Thyroid gland (tissue), 4 donors: ENCODE data around the gene DPF3. TPM values are rescaled to one million over a fixed set of nuclear protein-coding genes. Genes with fewer than 3 reads are reported as not detected.

Source experiments
- DNase-seq, 2 donors: peaks; one replicate each; pipeline ENCODE4 v3.0.0-alpha.2; 2019
- H3K27ac ChIP-seq, 3 donors: fragments of 200-600 bp; sonication (generic); 1 replicate in 2 of 3; 2 replicates in 1 of 3; pipeline ENCODE4 v1.5.1; 2016 to 2019; ENCODE audit warnings: mild to moderate bottlenecking in 1 of 3, moderate library complexity in 1 of 3
- H3K27me3 ChIP-seq: fragments of 200-600 bp; sonication (generic); one replicate; pipeline ENCODE4 v1.5.1; 2019
- H3K36me3 ChIP-seq, 2 donors: fragments of 200-600 bp; sonication (generic); one replicate each; pipeline ENCODE4 v1.5.1; 2016 to 2019
- H3K4me1 ChIP-seq, 2 donors: fragments of 200-600 bp; sonication (generic); one replicate each; pipeline ENCODE4 v1.5.1; 2017 to 2019
- H3K4me3 ChIP-seq, 3 donors: fragments of 200-600 bp; sonication (generic); replicated peaks in 1 of 3; 1 replicate in 2 of 3; 2 replicates in 1 of 3; pipeline ENCODE4 v1.5.1; 2016; ENCODE audit warnings: mild to moderate bottlenecking in 1 of 3
- H3K9me3 ChIP-seq: fragments of 200-600 bp; sonication (generic); one replicate; pipeline ENCODE4 v1.5.1; 2017
- POLR2A ChIP-seq, 2 donors: fragments of 450-650 bp; IDR thresholded peaks; one replicate each; pipeline ENCODE4 v1.6.1; 2017; ENCODE audit warnings: antibody characterized with exemption in 2 of 2, mild to moderate bottlenecking in 2 of 2, moderate library complexity in 1 of 2
- WGBS, 2 donors: methylation state at CpG; one replicate each; pipeline ENCODE4 v1.1.5; 2017; 5-methylcytosine and 5-hydroxymethylcytosine counted together
- intact Hi-C: fragments of 100-400 bp; cut with DNase I; formaldehyde crosslinking; loops from one replicate; pipeline ENCODE4 v1.15.1; 2023
- total RNA-seq, 4 donors: library from RNA; depleted of rRNA; stranded (reverse); fragments of >200 nt; gene quantifications; one replicate each; pipeline ENCODE4 v1.2.3, GENCODE V29; 2016
- TF ChIP-seq, protein P1 (sequence below), 6 experiments: fragments of 200-600 bp in 3 of 6; fragments of 450-650 bp in 3 of 6; sonication (generic) in 3 of 6; IDR thresholded peaks; one replicate each; pipeline ENCODE4 v1.5.1; 2016 to 2019; ENCODE audit warnings: antibody characterized with exemption in 6 of 6, mild to moderate bottlenecking in 2 of 6, inconsistent platforms in 1 of 6, moderate library complexity in 1 of 6

Gene DPF3
- total RNA-seq, 4 donors from 2014 or later, result 0.27 to 3.3 (median 1.3) TPM

- H3K36me3 ChIP-seq, result no peaks in the 10 kb centered on the region
- H3K27me3 ChIP-seq, result no peaks in the 10 kb centered on the region
- no peak overlapping the region for H3K4me3 ChIP-seq
- intact Hi-C loops, result no loop called here
- H3K27ac ChIP-seq, result no peak overlapping the region
- no peaks in the 10 kb centered on the region for H3K4me1 ChIP-seq
- no peak for DNase-seq
- 87 to 88% methylated on average over 1 of the region's 1 CpG for WGBS, 2 donors
- H3K9me3 ChIP-seq, result no peaks in the 10 kb centered on the region
- TF ChIP-seq, protein P1, sequence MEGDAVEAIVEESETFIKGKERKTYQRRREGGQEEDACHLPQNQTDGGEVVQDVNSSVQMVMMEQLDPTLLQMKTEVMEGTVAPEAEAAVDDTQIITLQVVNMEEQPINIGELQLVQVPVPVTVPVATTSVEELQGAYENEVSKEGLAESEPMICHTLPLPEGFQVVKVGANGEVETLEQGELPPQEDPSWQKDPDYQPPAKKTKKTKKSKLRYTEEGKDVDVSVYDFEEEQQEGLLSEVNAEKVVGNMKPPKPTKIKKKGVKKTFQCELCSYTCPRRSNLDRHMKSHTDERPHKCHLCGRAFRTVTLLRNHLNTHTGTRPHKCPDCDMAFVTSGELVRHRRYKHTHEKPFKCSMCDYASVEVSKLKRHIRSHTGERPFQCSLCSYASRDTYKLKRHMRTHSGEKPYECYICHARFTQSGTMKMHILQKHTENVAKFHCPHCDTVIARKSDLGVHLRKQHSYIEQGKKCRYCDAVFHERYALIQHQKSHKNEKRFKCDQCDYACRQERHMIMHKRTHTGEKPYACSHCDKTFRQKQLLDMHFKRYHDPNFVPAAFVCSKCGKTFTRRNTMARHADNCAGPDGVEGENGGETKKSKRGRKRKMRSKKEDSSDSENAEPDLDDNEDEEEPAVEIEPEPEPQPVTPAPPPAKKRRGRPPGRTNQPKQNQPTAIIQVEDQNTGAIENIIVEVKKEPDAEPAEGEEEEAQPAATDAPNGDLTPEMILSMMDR (IDR thresholded peaks at IDR 0.05), result no peak
- no peak for TF ChIP-seq POLR2A (IDR thresholded peaks at IDR 0.05)
These were observed 257.8 kb downstream of the DPF3 start for GRCh38 chr14:72636094-72636493.

DNA sequence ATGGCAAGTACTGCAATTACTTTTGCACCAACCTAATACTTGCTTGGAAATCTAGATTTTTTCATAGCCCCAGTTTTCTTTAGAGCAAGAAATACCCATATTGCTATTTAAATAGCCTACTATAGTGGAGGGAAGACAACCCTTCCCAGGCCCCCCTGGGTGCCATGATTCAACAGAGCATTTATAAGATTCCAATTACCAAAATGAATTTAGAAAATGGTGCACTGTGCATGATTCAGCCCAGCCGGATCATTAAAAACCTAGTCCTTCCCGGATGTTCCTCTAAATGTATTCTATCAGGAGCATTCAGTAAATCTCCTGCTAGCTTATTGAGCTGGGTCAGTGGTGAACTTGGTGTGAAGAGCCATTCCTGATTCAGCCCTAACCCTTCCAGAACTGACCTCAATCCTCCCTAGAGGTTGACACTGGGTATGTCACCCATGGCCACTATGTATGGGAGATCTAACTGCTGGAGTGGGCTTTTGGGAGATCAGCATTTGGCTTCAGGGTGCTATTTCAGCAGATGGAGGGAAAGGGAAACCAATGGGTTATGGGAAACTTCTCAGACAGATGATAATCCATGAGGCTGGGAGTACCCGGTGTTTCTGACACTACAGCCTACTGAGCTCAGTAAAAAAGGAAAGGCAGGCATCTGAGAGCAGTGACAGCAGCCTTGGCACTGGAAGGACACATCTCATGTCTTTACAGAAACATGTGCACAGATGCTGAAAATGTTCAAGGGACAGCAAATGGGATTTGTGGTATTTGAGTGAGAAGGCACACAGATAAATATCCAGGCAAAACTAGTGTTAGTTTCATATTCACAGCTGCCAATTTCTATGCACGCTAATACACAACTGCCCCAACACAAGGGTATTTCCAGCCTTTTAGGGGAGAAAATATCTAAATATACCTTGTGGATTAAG lies 258.9 kb downstream of the DPF3 start:
- Histone ChIP-seq H3K27ac (no peak overlapping the region), H3K4me1 (no peaks in the 10 kb centered on the region), H3K27me3 (no peaks in the 10 kb centered on the region), H3K9me3 (no peaks in the 10 kb centered on the region), H3K36me3 (no peaks in the 10 kb centered on the region), H3K4me3 (no peak overlapping the region)
- TF ChIP-seq, protein P1 (IDR thresholded peaks at IDR 0.05), result no peak
- no peak for TF ChIP-seq POLR2A (IDR thresholded peaks at IDR 0.05)
- DNase-seq, result no peak
- 95 to 97% methylated on average over 4 of the region's 4 CpGs for WGBS, 2 donors
- intact Hi-C loops, result no loop called here

- no peak for TF ChIP-seq POLR2A (IDR thresholded peaks at IDR 0.05)
- TF ChIP-seq, protein P1 (IDR thresholded peaks at IDR 0.05), result no peak
These were observed 260.4 kb downstream of the DPF3 start for GRCh38 chr14:72633551-72633950.

GRCh38 chr14:72632727-72633126 lies 261.2 kb downstream of the DPF3 start:
- Histone ChIP-seq H3K27ac (no peak overlapping the region), H3K36me3 (no peaks in the 10 kb centered on the region), H3K4me1 (no peaks in the 10 kb centered on the region), H3K27me3 (no peaks in the 10 kb centered on the region), H3K4me3 (no peak overlapping the region), H3K9me3 (no peaks in the 10 kb centered on the region)
- DNase-seq, result no peak
- intact Hi-C loops, result no loop called here
- 71 to 83% methylated on average over 1 of the region's 1 CpG for WGBS, 2 donors
- no peak for TF ChIP-seq POLR2A (IDR thresholded peaks at IDR 0.05)
- TF ChIP-seq, protein P1 (IDR thresholded peaks at IDR 0.05), result no peak

More at GRCh38 chr14:72633551-72633950, 260.4 kb downstream of the DPF3 start:
- Histone ChIP-seq H3K27me3 (no peaks in the 10 kb centered on the region), H3K9me3 (no peaks in the 10 kb centered on the region), H3K4me1 (no peaks in the 10 kb centered on the region), H3K36me3 (no peaks in the 10 kb centered on the region), H3K27ac (no peak overlapping the region), H3K4me3 (no peak overlapping the region)
- no peak for DNase-seq
- intact Hi-C loops, result no loop called here
- 77 to 83% methylated on average over 5 of the region's 5 CpGs for WGBS, 2 donors

DNA sequence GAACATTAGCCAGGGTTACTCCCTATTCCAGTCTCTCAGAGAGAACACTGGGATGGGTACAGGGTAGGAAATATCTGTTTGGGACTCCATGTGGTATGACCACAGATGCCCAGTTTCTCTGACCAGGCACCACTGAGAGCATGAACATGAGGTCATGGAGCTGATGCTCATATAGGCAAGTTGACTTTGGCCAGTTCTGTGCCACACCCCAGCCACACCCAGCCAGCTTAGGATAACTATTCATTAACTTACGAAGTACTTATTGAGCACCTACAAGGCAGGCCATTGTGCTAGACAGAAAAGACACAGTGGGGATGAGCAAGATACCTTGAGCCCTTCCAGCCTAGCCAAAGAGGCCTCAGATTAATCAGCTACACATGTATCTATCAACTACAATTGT lies 262.5 kb downstream of the DPF3 start:
- no peak overlapping the region for H3K27ac ChIP-seq
- intact Hi-C loops, result no loop called here
- no peak for DNase-seq
- 95 to 100% methylated on average over 1 of the region's 1 CpG for WGBS, 2 donors
- no peaks in the 10 kb centered on the region for H3K4me1 ChIP-seq
- no peak for TF ChIP-seq POLR2A (IDR thresholded peaks at IDR 0.05)
- TF ChIP-seq, protein P1 (IDR thresholded peaks at IDR 0.05), result no peak
- no peaks in the 10 kb centered on the region for H3K27me3 ChIP-seq
- H3K9me3 ChIP-seq, result no peaks in the 10 kb centered on the region
- H3K36me3 ChIP-seq, result no peaks in the 10 kb centered on the region
- no peak overlapping the region for H3K4me3 ChIP-seq
